ENCODE data around the gene HSPB1. TPM values are rescaled to one million over a fixed set of nuclear protein-coding genes. Genes with fewer than 3 reads are reported as not detected.

The HSPB1 gene
- total and polyA plus RNA-seq, 12 donors: 1,266 to 6,886 (median 2,108) TPM

GRCh38 chr7:76262683-76263402 lies 39.6 kb upstream of the HSPB1 start:
- 68 to 70% methylated on average over 7 of the region's 7 CpGs for WGBS, 2 donors
- no peaks in the 10 kb centered on the region for H3K9me3 ChIP-seq
- intact Hi-C loops (cut with DNase I): loop anchor here in 4 of 10 donors (5.0 kb wide), 2 partner anchors 81 to 86 kb away; no protein-coding TSS in a partner anchor
- ATAC-seq (peak in 7 of 8 donors; percentile 72 to 83 (median 78)), DNase-seq (peak in 1 of 2 donors; percentile 49)
- TF ChIP-seq CTCF (IDR thresholded peaks at IDR 0.05): peak; percentile 17 to 72 (median 66)
- H3K36me3 ChIP-seq: no peaks in the 10 kb centered on the region
- H3K4me3 ChIP-seq: no peak overlapping the region
- H3K27ac ChIP-seq: no peak overlapping the region
- peaks cover 4 to 17% (median 15%) of the 10 kb centered on the region in 9 donors for H3K4me1 ChIP-seq
- H3K27me3 ChIP-seq: peaks cover 11 to 60% (median 51%) of the 10 kb centered on the region in 7 donors

- no peak for TF ChIP-seq CTCF (IDR thresholded peaks at IDR 0.05)
- Histone ChIP-seq H3K27ac (no peak overlapping the region), H3K4me1 (peaks cover 4 to 15% (median 10%) of the 10 kb centered on the region in 9 donors), H3K9me3 (no peaks in the 10 kb centered on the region), H3K27me3 (peaks cover 11 to 58% (median 52%) of the 10 kb centered on the region in 7 donors), H3K4me3 (no peak overlapping the region), H3K36me3 (no peaks in the 10 kb centered on the region)
- 92% methylated on average over 7 of the region's 7 CpGs for WGBS, 2 donors
- DNase-seq (no peak), ATAC-seq (no peak)
- intact Hi-C loops (cut with DNase I): loop anchor here in 1 of 10 donors (5.0 kb wide), 1 partner anchor 88 kb away; no protein-coding TSS in a partner anchor
Observed at GRCh38 chr7:76265299-76265698, 37.2 kb upstream of the HSPB1 start.

- Histone ChIP-seq H3K4me1 (peaks cover 4 to 15% (median 10%) of the 10 kb centered on the region in 9 donors), H3K36me3 (no peaks in the 10 kb centered on the region), H3K9me3 (no peaks in the 10 kb centered on the region), H3K27ac (no peak overlapping the region), H3K27me3 (peaks cover 11 to 63% (median 45%) of the 10 kb centered on the region in 7 donors), H3K4me3 (peak overlapping the region in 9 of 10 donors; percentile 12 to 31 (median 27))
- TF ChIP-seq CTCF (IDR thresholded peaks at IDR 0.05): no peak
- intact Hi-C loops (cut with DNase I): loop anchor here in 1 of 10 donors (5.0 kb wide), 1 partner anchor 90 kb away; no protein-coding TSS in a partner anchor
- ATAC-seq (peak in 1 of 8 donors; percentile 14), DNase-seq (no peak)
- WGBS, 2 donors: 2 to 3% methylated on average over 49 to 68 of the region's 68 CpGs
Observed at GRCh38 chr7:76267107-76267893, 35.2 kb upstream of the HSPB1 start.

DNA sequence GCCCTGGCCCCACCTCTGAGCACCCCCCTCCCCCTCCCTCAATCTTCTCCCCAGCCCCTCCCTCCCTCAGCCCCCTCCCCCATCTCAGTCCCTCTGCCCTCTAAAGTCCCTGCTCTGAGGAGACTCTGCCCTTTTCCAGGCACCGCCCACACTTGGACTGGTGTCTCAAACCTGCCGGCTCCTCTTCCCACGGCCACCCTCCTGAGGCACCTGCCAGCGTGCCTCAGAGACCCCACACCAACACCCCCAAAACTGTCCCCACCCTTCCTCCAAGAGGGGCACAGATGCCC lies 34.6 kb upstream of the HSPB1 start:
- Histone ChIP-seq H3K36me3 (no peaks in the 10 kb centered on the region), H3K4me3 (no peak overlapping the region), H3K9me3 (no peaks in the 10 kb centered on the region), H3K27ac (no peak overlapping the region), H3K27me3 (peaks cover 11 to 63% (median 50%) of the 10 kb centered on the region in 7 donors), H3K4me1 (peaks cover 4 to 15% (median 10%) of the 10 kb centered on the region in 9 donors)
- DNase-seq: no peak
- intact Hi-C loops (cut with DNase I): loop anchor here in 1 of 10 donors (5.0 kb wide), 1 partner anchor 91 kb away; no protein-coding TSS in a partner anchor
- no peak for TF ChIP-seq CTCF (IDR thresholded peaks at IDR 0.05)
- 13 to 18% methylated on average over 4 of the region's 4 CpGs for WGBS, 2 donors
- ATAC-seq: peak in 1 of 8 donors; percentile 19
